SK-N-SH (cell line): Measurements from ENCODE around the gene DBH. TPM values are rescaled to one million over a fixed set of nuclear protein-coding genes. Genes with fewer than 3 reads are reported as not detected.

Source experiments
- CTCF ChIA-PET: fragments of 300-600, 350-600 bp; formaldehyde crosslinking; extraction: SDS; loops from one replicate; lab custom pipeline; 2021; lab: Yijun Ruan, JAX
- POLR2A ChIA-PET: fragments of 350-600 bp; sonication (Branson Sonifier 250); formaldehyde crosslinking; extraction: SDS; loops from one replicate; lab custom pipeline; 2020; ENCODE audit warnings: antibody characterized with exemption, inconsistent platforms; lab: Yijun Ruan, JAX
- DNase-seq: peaks from one replicate; pipeline ENCODE4 v3.0.0; 2012
- H2AFZ ChIP-seq: fragments of 200-600 bp; sonication (generic); 2 replicates; pipeline ENCODE4 v1.8.1; 2016; ENCODE audit warnings: antibody characterized with exemption, mild to moderate bottlenecking, low read depth
- H3F3A ChIP-seq: fragments of 200-600 bp; sonication (generic); replicated peaks from 2 replicates; pipeline ENCODE3; 2016; ENCODE audit warnings: antibody characterized with exemption, mild to moderate bottlenecking; ENCODE audit not compliant: insufficient read depth
- H3K27ac ChIP-seq, 2 experiments: fragments of 200-500 bp in 1 of 2; fragments of 200-600 bp in 1 of 2; sonication (Bioruptor generic) in 1 of 2; sonication (generic), shearing (Covaris generic) in 1 of 2; 2 replicates each; pipeline versions ENCODE4 v1.5.1 to v1.6.1; 2014 to 2016; ENCODE audit warnings: low read depth in 2 of 2, inconsistent platforms in 1 of 2, low read length in 1 of 2, mild to moderate bottlenecking in 1 of 2, mixed read lengths in 1 of 2
- H3K27me3 ChIP-seq: fragments of 200-600 bp; sonication (generic), shearing (Covaris generic); 2 replicates; pipeline ENCODE4 v1.6.1; 2016; ENCODE audit warnings: mixed run types; ENCODE audit not compliant: insufficient read depth
- H3K36me3 ChIP-seq, 2 experiments: fragments of 200-500 bp in 1 of 2; fragments of 200-600 bp in 1 of 2; sonication (Bioruptor generic) in 1 of 2; sonication (generic) in 1 of 2; replicated peaks in 1 of 2; 2 replicates each; pipeline versions ENCODE3 to v1.5.1; 2014 to 2016; ENCODE audit warnings: low read length in 1 of 2, mild to moderate bottlenecking in 1 of 2; ENCODE audit not compliant: insufficient read depth in 2 of 2, control insufficient read depth in 1 of 2
- H3K4me1 ChIP-seq, 2 experiments: fragments of 200-500 bp in 1 of 2; fragments of 200-600 bp in 1 of 2; sonication (Bioruptor generic) in 1 of 2; sonication (generic), shearing (Covaris generic) in 1 of 2; 2 replicates each; pipeline versions ENCODE4 v1.5.1 to v1.6.1; 2014 to 2016; ENCODE audit warnings: low read depth in 1 of 2, low read length in 1 of 2, mixed run types in 1 of 2; ENCODE audit not compliant: insufficient read depth in 2 of 2, control insufficient read depth in 1 of 2
- H3K4me2 ChIP-seq: fragments of 200-600 bp; sonication (generic), shearing (Covaris generic); 2 replicates; pipeline ENCODE4 v1.6.1; 2017; ENCODE audit warnings: mixed run types
- H3K4me3 ChIP-seq, 2 experiments: fragments of 200-500 bp in 1 of 2; fragments of 200-600 bp in 1 of 2; sonication (Bioruptor generic) in 1 of 2; sonication (generic), shearing (Covaris generic) in 1 of 2; 2 replicates each; pipeline versions ENCODE4 v1.5.1 to v1.8.1; 2014 to 2016; ENCODE audit warnings: low read depth in 2 of 2, inconsistent platforms in 1 of 2, low read length in 1 of 2, mild to moderate bottlenecking in 1 of 2, mixed read lengths in 1 of 2, moderate library complexity in 1 of 2
- H3K79me2 ChIP-seq: fragments of 200-600 bp; sonication (generic); 2 replicates; pipeline ENCODE4 v1.8.1; 2017; ENCODE audit warnings: mild to moderate bottlenecking; ENCODE audit not compliant: insufficient read depth
- H3K9ac ChIP-seq: fragments of 200-600 bp; sonication (generic); 2 replicates; pipeline ENCODE4 v1.6.1; 2017; ENCODE audit warnings: mixed run types
- H3K9me2 ChIP-seq: fragments of 200-600 bp; sonication (generic); 2 replicates; pipeline ENCODE4 v1.6.1; 2017; ENCODE audit warnings: mixed run types
- H3K9me3 ChIP-seq: fragments of 200-600 bp; sonication (generic); 2 replicates; pipeline ENCODE4 v1.6.1; 2017; ENCODE audit warnings: mixed run types, mild to moderate bottlenecking, moderate library complexity
- H4K20me1 ChIP-seq: fragments of 200-600 bp; sonication (generic); 2 replicates; pipeline ENCODE4 v1.6.1; 2017; ENCODE audit warnings: mild to moderate bottlenecking, mixed run types; ENCODE audit not compliant: insufficient read depth
- CHD2 ChIP-seq: fragments of 150-350 bp; IDR thresholded peaks from 2 replicates; pipeline ENCODE4 v1.6.1; 2018; ENCODE audit warnings: low read length; ENCODE audit not compliant: partially characterized antibody
- CTCF ChIP-seq: fragments of 200-600 bp; sonication (generic); IDR thresholded peaks from 2 replicates; pipeline ENCODE4 v1.6.1; 2017; ENCODE audit warnings: antibody characterized with exemption, mild to moderate bottlenecking, moderate library complexity
- ELF1 ChIP-seq: IDR thresholded peaks from 2 replicates; pipeline ENCODE4 v1.4.0; 2012
- FOSL2 ChIP-seq: IDR thresholded peaks from 2 replicates; pipeline ENCODE4 v1.4.0; 2012; ENCODE audit warnings: low read depth, mild to moderate bottlenecking, moderate library complexity, borderline replicate concordance
- IRF3 ChIP-seq: fragments of 150-350 bp; IDR thresholded peaks from 2 replicates; pipeline ENCODE4 v1.6.1; 2016; ENCODE audit warnings: mild to moderate bottlenecking, low read depth, low read length
- NRF1 ChIP-seq: IDR thresholded peaks from 2 replicates; pipeline ENCODE4 v1.6.1; 2012; ENCODE audit warnings: low read depth, mild to moderate bottlenecking, low read length
- POLR2AphosphoS5 ChIP-seq: IDR thresholded peaks from 2 replicates; pipeline ENCODE4 v1.6.1; 2012; ENCODE audit warnings: low read depth, low read length
- TEAD4 ChIP-seq: IDR thresholded peaks from 2 replicates; pipeline ENCODE4 v1.4.0; 2012; ENCODE audit warnings: mild to moderate bottlenecking, borderline replicate concordance; ENCODE audit not compliant: insufficient read depth
- USF2 ChIP-seq: fragments of 150-350 bp; IDR thresholded peaks from 2 replicates; pipeline ENCODE4 v1.6.1; 2017; ENCODE audit warnings: antibody characterized with exemption, low read length, low read depth, borderline replicate concordance
- WGBS: methylation state at CpG from one replicate; pipeline ENCODE4 v1.1.6; 2017; ENCODE audit warnings: low lambda C conversion rate; 5-methylcytosine and 5-hydroxymethylcytosine counted together
- polyA plus RNA-seq, 3 experiments: library from polyadenylated mRNA; depleted of rRNA; stranded (reverse); fragments of >200 nt; gene quantifications; 2 replicates each; pipeline ENCODE4 v1.2.3, GENCODE V29; 2012

DBH gene
- polyA plus RNA-seq, 1 of the 3 experiments (the other 2 are of a cell fraction), result 0.92 TPM

- POLR2A ChIA-PET, result interaction anchor here (1.6 to 5.1 kb wide), 2 partner anchors 48 to 72 kb away, joined by 4 to 94 read pairs; partner anchors contain the start of gene DBH
- Histone ChIP-seq H3K27me3 (peaks cover 19% of the 10 kb centered on the region), H3K9me2 (no peaks in the 10 kb centered on the region), H2AFZ (no peak overlapping the region), H3K36me3 (no peaks in the 10 kb centered on the region), H3K9ac (no peak overlapping the region), H3K27ac (peak overlapping the region in 1 of 2 experiments; percentile 100; a peak in 2 of 4 replicates), H3K4me1 (peaks cover 0 to 73% of the 10 kb centered on the region in 2 experiments; a peak in 3 of 4 replicates), H3F3A (no peaks in the 10 kb centered on the region), H3K4me2 (no peak overlapping the region), H3K79me2 (no peaks in the 10 kb centered on the region), H3K9me3 (no peaks in the 10 kb centered on the region), H3K4me3 (no peak overlapping the region), H4K20me1 (no peaks in the 10 kb centered on the region)
- CTCF ChIA-PET, result interaction anchor here (0.6 to 9.1 kb wide), 2 partner anchors 18 to 41 kb away, joined by 3 to 102 read pairs; partner anchors contain the start of gene FAM163B
- TF ChIP-seq CHD2 (no peak), CTCF (no peak), POLR2AphosphoS5 (no peak), NRF1 (no peak), USF2 (no peak), IRF3 (no peak), FOSL2 (no peak), ELF1 (no peak)
- WGBS, result no CpG with 5 or more reads among the region's 6 CpGs
- DNase-seq, result no peak
Observed at GRCh38 chr9:133587466-133587865, 48.7 kb upstream of the DBH start.

GRCh38 chr9:133589454-133590227 is 46.5 kb upstream of the DBH start:
- ChIA-PET CTCF (interaction anchor here (0.6 to 9.1 kb wide), 11 partner anchors 9 to 565 kb away, joined by 3 to 102 read pairs (median 4); partner anchors contain the start of genes ADAMTSL2, DBH and FAM163B), POLR2A (interaction anchor here (1.2 kb wide), 1 partner anchor 11 kb away, joined by 3 read pairs; no protein-coding TSS in a partner anchor)
- H3K9me2 ChIP-seq, result no peaks in the 10 kb centered on the region
- no peaks in the 10 kb centered on the region for H3K9me3 ChIP-seq
- H3K4me2 ChIP-seq, result no peak overlapping the region
- H3K4me3 ChIP-seq, result no peak overlapping the region
- WGBS, result 60% methylated on average over 3 of the region's 19 CpGs
- no peaks in the 10 kb centered on the region for H4K20me1 ChIP-seq
- H3K27ac ChIP-seq, result peak overlapping the region in 1 of 2 experiments; percentile 39; a peak in 1 of 4 replicates
- no peaks in the 10 kb centered on the region for H3K79me2 ChIP-seq
- H3K36me3 ChIP-seq, result no peaks in the 10 kb centered on the region
- DNase-seq, result no peak
- peak; percentile 49 for TF ChIP-seq CTCF
- no peak for TF ChIP-seq TEAD4
- H3K27me3 ChIP-seq, result peaks cover 19% of the 10 kb centered on the region
- H3K4me1 ChIP-seq, result peaks cover 0 to 69% of the 10 kb centered on the region in 2 experiments; a peak in 3 of 4 replicates
- no peaks in the 10 kb centered on the region for H3F3A ChIP-seq
- H2AFZ ChIP-seq, result no peak overlapping the region
- H3K9ac ChIP-seq, result no peak overlapping the region
